Measurements from ENCODE around the gene IFNL3.

IFNL3 gene

DNA sequence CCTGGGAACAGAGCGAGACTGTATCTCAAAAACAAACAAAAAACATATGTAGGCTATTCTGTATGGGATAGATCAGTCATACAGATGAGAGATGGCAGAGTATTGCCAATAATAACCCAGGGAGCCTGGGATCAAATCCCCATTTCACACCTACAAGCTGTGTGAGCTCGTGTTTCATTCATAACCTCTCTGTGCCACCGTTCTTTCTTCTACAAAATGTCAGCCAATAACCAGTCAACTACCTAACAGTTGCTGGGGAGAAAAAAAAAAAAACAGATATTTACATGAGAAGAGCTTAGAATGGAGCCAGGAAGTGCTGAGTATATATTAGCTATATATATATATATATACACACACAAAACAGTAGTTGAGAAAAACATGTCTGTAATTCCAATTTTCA, 16.9 kb upstream of the IFNL3 start:
- Histone ChIP-seq H3K4me3 (no peak overlapping the region), H3K27ac (no peak overlapping the region)
- TF ChIP-seq, protein P1, sequence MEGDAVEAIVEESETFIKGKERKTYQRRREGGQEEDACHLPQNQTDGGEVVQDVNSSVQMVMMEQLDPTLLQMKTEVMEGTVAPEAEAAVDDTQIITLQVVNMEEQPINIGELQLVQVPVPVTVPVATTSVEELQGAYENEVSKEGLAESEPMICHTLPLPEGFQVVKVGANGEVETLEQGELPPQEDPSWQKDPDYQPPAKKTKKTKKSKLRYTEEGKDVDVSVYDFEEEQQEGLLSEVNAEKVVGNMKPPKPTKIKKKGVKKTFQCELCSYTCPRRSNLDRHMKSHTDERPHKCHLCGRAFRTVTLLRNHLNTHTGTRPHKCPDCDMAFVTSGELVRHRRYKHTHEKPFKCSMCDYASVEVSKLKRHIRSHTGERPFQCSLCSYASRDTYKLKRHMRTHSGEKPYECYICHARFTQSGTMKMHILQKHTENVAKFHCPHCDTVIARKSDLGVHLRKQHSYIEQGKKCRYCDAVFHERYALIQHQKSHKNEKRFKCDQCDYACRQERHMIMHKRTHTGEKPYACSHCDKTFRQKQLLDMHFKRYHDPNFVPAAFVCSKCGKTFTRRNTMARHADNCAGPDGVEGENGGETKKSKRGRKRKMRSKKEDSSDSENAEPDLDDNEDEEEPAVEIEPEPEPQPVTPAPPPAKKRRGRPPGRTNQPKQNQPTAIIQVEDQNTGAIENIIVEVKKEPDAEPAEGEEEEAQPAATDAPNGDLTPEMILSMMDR (IDR thresholded peaks at IDR 0.05) = no peak
- DNase-seq (ENCODE audit: low spot score) = no peak

DNA sequence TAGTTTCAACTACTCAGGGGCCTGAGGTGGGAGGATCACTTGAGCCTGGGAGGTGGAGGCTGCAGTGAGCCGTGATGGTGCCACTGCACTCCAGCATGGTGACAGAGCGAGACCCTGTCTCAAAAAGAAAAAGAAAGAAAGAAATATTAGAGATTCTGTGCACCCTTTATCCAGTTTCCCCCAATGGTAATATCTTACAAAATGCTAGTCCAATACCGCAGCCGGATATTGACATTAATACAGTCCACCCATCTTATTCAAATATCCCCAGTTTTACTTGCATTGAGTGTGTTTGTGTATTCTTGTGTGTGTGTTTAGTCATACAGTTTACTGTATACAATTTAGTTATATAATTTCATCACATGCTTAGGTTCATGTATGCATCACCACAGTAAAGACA, 12.4 kb upstream of the IFNL3 start:
- no peak for DNase-seq (ENCODE audit: low spot score)
- Histone ChIP-seq H3K4me3 (no peak overlapping the region), H3K27ac (no peak overlapping the region)
- TF ChIP-seq, protein P1 (IDR thresholded peaks at IDR 0.05) = no peak

DNA sequence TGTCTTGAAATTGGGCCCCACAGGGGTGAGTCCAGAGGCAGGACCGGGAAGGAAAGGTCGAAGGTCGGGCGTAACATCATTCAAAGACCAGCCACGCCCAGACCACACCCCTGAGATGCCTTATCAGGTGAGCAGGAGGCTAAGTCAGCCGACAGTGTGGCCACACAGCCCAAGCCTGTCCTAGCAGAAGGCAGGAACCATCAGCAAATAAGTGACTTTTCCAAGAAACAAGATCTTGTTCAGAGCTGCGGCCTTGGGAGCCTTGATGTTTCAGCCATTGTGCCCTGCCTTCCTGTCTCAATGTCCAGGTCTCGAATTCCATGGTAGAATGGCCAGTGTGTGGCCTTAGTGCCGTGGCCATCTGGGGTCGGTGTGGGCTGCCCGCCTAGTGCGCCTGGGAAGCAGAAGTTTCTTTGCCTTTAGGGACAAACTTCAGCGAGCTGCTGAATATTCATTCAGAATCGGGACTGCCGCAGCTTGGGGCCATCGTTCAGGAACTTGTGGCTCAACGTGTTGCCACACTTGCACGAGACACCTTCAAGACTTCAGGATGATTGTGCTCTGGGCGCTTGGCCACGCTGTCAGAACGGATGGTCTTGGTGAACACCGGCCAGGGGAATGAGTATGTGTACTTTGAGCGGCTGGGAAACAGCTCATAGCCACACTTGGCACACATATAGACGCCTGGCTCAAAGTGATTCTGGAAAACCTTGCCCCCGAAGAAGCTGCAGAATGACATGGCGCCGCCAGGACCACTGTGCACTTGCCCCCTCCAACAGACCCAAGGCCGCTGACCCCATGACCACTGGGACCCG, 9.9 kb upstream of the IFNL3 start:
- Histone ChIP-seq H3K4me3 (no peak overlapping the region), H3K27ac (no peak overlapping the region)
- TF ChIP-seq, protein P1 (IDR thresholded peaks at IDR 0.05) = no peak
- DNase-seq (ENCODE audit: low spot score) = no peak

DNA sequence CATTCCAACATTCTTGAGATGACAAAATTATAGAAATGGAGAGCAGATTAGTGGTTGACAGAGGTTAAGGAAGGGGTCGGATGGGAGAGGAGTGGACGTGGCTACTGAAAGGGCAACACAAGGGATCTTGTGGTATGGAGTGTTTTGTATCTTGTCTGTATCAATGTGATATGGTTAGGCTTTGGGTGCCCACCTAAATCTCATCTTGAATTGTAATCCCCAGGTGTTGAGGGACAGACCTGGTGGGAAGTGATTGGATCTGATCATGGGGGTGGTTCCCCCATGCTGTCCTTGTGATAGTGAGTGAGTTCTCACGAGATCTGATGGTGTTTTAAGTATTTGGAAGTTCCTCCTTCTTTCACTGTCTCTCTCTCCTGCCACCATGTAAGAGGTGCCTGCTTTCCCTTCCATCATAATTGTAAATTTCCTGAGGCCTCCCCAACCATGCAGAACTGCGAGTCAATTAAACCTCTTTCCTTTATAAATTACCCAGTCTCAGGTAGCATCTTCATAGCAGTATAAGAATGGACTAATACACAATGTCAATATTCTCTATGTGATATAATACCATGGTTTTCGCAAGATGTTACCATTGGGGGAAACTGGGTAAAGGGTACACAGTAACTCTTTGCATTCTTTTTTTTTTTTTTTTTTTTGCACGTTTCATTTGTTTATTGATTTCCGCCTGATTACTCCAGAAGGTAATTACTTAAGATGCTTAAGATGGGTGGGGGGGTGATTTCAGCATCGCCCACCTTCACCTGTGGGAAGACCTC, 8.8 kb upstream of the IFNL3 start:
- DNase-seq (ENCODE audit: low spot score) = no peak
- H3K4me3 ChIP-seq = no peak overlapping the region
- TF ChIP-seq, protein P1 (IDR thresholded peaks at IDR 0.05) = no peak
- no peak overlapping the region for H3K27ac ChIP-seq

DNA sequence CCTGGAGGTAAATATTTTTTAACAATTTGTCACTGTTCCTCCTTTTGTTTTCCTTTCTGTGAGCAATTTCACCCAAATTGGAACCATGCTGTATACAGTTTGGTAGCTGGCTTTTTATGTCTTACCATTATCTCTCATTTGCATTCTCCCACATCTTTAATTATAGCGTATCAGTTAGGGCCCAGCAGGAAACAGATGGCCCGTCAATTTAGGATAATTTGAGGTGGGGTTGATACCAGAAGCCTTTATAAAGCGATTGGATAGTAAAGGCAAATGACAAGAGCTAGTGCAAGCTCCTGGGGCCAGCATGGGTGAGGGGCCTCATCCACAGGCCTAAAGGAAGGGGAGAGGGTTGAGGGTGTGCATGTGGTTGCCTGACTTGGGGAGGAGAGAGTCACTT, 7.7 kb upstream of the IFNL3 start:
- H3K4me3 ChIP-seq = no peak overlapping the region
- no peak overlapping the region for H3K27ac ChIP-seq
- TF ChIP-seq, protein P1 (IDR thresholded peaks at IDR 0.05) = no peak
- DNase-seq (ENCODE audit: low spot score) = no peak

DNA sequence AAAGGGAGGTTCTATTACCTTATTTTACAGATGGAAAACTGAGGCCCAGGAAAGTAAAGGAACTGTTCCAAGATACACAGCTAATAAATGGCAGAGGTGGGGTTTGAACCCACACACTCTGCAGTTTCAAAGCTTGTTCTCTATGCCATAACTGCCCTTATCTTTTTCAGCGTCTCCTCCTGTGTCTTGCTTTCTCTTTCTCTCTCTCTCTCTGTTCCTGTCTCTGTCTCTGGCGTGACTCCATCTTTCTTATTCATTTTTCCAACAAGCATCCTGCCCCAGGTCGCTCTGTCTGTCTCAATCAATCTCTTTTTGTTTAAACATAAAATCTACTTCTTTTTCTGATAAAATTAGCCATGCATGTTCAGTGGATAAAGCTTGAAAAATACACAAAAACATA, 7.0 kb upstream of the IFNL3 start:
- TF ChIP-seq, protein P1 (IDR thresholded peaks at IDR 0.05) = no peak
- Histone ChIP-seq H3K27ac (no peak overlapping the region), H3K4me3 (no peak overlapping the region)
- no peak for DNase-seq (ENCODE audit: low spot score)
